ENCODE measurements around the gene INKA2. TPM values are rescaled to one million over a fixed set of nuclear protein-coding genes. Genes with fewer than 3 reads are reported as not detected.

The INKA2 gene
- polyA plus RNA-seq, 3 donors: 1.8 to 6.6 (median 2.0) TPM

- TF ChIP-seq CTCF (IDR thresholded peaks at IDR 0.05): no peak
- no peaks in the 10 kb centered on the region for H3K4me1 ChIP-seq (ENCODE audit: control insufficient read depth in 1 of 2, insufficient read depth in 2 of 2, low read length in 2 of 2)
- no peak overlapping the region for H2AFZ ChIP-seq (ENCODE audit: insufficient read depth, low read depth, low read length, poor library complexity, severe bottlenecking)
- no peak overlapping the region for H3K27ac ChIP-seq (ENCODE audit: low read depth in 1 of 2, low read length in 2 of 2)
- WGBS (ENCODE audit: insufficient coverage): 100% methylated on average over 1 of the region's 2 CpGs
- Mint-ChIP-seq H3K4me1 (no peaks in the 10 kb centered on the region), H3K27ac (no peak overlapping the region), H3K4me3 (no peak overlapping the region), H3K9me3 (peaks cover 0 to 1% (median 0%) of the 10 kb centered on the region in 7 donors), H3K36me3 (no peaks in the 10 kb centered on the region), H3K27me3 (ENCODE audit: low read depth in 3 of 3) (peaks cover 8 to 13% (median 12%) of the 10 kb centered on the region in 3 donors)
- H3K4me3 ChIP-seq (replicated peaks in 1 of 3; ENCODE audit: low read depth in 2 of 3, low read length in 3 of 3): no peak overlapping the region
- no peak for DNase-seq
- H3K9ac ChIP-seq (ENCODE audit: insufficient read depth, low read length, poor library complexity, severe bottlenecking): no peak overlapping the region
- no peaks in the 10 kb centered on the region for H3K9me3 ChIP-seq (replicated peaks in 1 of 2; ENCODE audit: control insufficient read depth in 1 of 2, insufficient read depth in 1 of 2, low read length in 2 of 2)
- no peaks in the 10 kb centered on the region for H4K20me1 ChIP-seq (ENCODE audit: insufficient read depth, low read length)
- intact Hi-C loops (cut with micrococcal nuclease): no loop called here
- no peaks in the 10 kb centered on the region for H3K36me3 ChIP-seq (replicated peaks in 1 of 2; ENCODE audit: control insufficient read depth in 1 of 2, insufficient read depth in 2 of 2, low read length in 2 of 2)
- H3K4me2 ChIP-seq (replicated peaks; ENCODE audit: extremely low read depth, low read length, poor library complexity, severe bottlenecking): no peak overlapping the region
- no peaks in the 10 kb centered on the region for H3K79me2 ChIP-seq (ENCODE audit: insufficient read depth, low read length)
- peaks cover 2 to 3% of the 10 kb centered on the region in 2 donors for H3K27me3 ChIP-seq (ENCODE audit: control insufficient read depth in 2 of 2, insufficient read depth in 2 of 2, low read length in 2 of 2)
Measured at GRCh38 chr1:111778541-111779051, 39.4 kb upstream of the INKA2 start.

- no peak overlapping the region for H3K4me3 Mint-ChIP-seq
- Histone ChIP-seq H3K4me2 (replicated peaks; ENCODE audit: extremely low read depth, low read length, poor library complexity, severe bottlenecking) (no peak overlapping the region), H3K36me3 (replicated peaks in 1 of 2; ENCODE audit: control insufficient read depth in 1 of 2, insufficient read depth in 2 of 2, low read length in 2 of 2) (no peaks in the 10 kb centered on the region), H3K9ac (ENCODE audit: insufficient read depth, low read length, poor library complexity, severe bottlenecking) (no peak overlapping the region), H3K79me2 (ENCODE audit: insufficient read depth, low read length) (no peaks in the 10 kb centered on the region), H3K4me3 (replicated peaks in 1 of 3; ENCODE audit: low read depth in 2 of 3, low read length in 3 of 3) (no peak overlapping the region), H2AFZ (ENCODE audit: insufficient read depth, low read depth, low read length, poor library complexity, severe bottlenecking) (no peak overlapping the region), H4K20me1 (ENCODE audit: insufficient read depth, low read length) (no peaks in the 10 kb centered on the region), H3K9me3 (replicated peaks in 1 of 2; ENCODE audit: control insufficient read depth in 1 of 2, insufficient read depth in 1 of 2, low read length in 2 of 2) (no peaks in the 10 kb centered on the region), H3K27me3 (ENCODE audit: control insufficient read depth in 2 of 2, insufficient read depth in 2 of 2, low read length in 2 of 2) (peaks cover 2 to 3% of the 10 kb centered on the region in 2 donors), H3K27ac (ENCODE audit: low read depth in 1 of 2, low read length in 2 of 2) (no peak overlapping the region), H3K4me1 (ENCODE audit: control insufficient read depth in 1 of 2, insufficient read depth in 2 of 2, low read length in 2 of 2) (no peaks in the 10 kb centered on the region)
- peaks cover 0 to 1% (median 0%) of the 10 kb centered on the region in 7 donors for H3K9me3 Mint-ChIP-seq
- H3K27ac Mint-ChIP-seq: no peak overlapping the region
- WGBS (ENCODE audit: insufficient coverage): 100% methylated on average over 3 of the region's 6 CpGs
- no peak for TF ChIP-seq CTCF (IDR thresholded peaks at IDR 0.05)
- peaks cover 8 to 12% (median 12%) of the 10 kb centered on the region in 3 donors for H3K27me3 Mint-ChIP-seq (ENCODE audit: low read depth in 3 of 3)
- no peaks in the 10 kb centered on the region for H3K36me3 Mint-ChIP-seq
- no peak for DNase-seq
- intact Hi-C loops (cut with micrococcal nuclease): no loop called here
- no peaks in the 10 kb centered on the region for H3K4me1 Mint-ChIP-seq
Measured at GRCh38 chr1:111778066-111778465, 38.9 kb upstream of the INKA2 start.

Measured in CD14-positive monocyte (primary cell).